Prostate gland (tissue), 2 donors: ENCODE data around the gene PPP2R5C.

ENCODE experiments used
- CTCF ChIP-seq, 4 experiments: fragments of 200-600 bp in 2 of 4; fragments of 450-650 bp in 2 of 4; sonication (generic) in 2 of 4; IDR thresholded peaks; 1 replicate in 3 of 4; 2 replicates in 1 of 4; pipeline ENCODE4 v1.5.1; 2016 to 2019; ENCODE audit warnings: antibody characterized with exemption in 4 of 4, mild to moderate bottlenecking in 2 of 4, moderate library complexity in 2 of 4
- POLR2AphosphoS5 ChIP-seq: sonication (generic); formaldehyde crosslinking; IDR thresholded peaks from one replicate; pipeline ENCODE4 v1.6.1; 2017; ENCODE audit warnings: antibody characterized with exemption

GRCh38 chr14:101872346-101872745 is 110.8 kb downstream of the PPP2R5C start:
- TF ChIP-seq POLR2AphosphoS5 (no peak), CTCF (IDR thresholded peaks at IDR 0.05) (no peak)
